Mesendoderm (in vitro differentiated cells): Measurements from ENCODE around the gene WNT3A.

ENCODE experiments used
- DNase-seq: peaks from one replicate; pipeline ENCODE4 v3.0.0; 2013
- H2AK5ac ChIP-seq: 2 replicates; pipeline ENCODE4 v1.6.1; 2013; ENCODE audit warnings: low read length, inconsistent platforms
- H2BK120ac ChIP-seq: 2 replicates; pipeline ENCODE4 v1.6.1; 2013; ENCODE audit warnings: low read depth, mild to moderate bottlenecking, low read length, moderate library complexity, mixed read lengths
- H2BK15ac ChIP-seq: replicated peaks from 2 replicates; pipeline ENCODE4 v1.6.1; 2013; ENCODE audit warnings: low read depth, mild to moderate bottlenecking, moderate library complexity
- H2BK5ac ChIP-seq: 2 replicates; pipeline ENCODE4 v1.6.1; 2013; ENCODE audit warnings: low read length, inconsistent platforms
- H3K18ac ChIP-seq: 2 replicates; pipeline ENCODE4 v1.6.1; 2013; ENCODE audit warnings: mild to moderate bottlenecking, low read length, mixed read lengths
- H3K23ac ChIP-seq: one replicate; pipeline ENCODE4 v1.6.1; 2013; ENCODE audit warnings: low read length
- H3K27ac ChIP-seq: 2 replicates; pipeline ENCODE4 v1.5.1; 2013; ENCODE audit warnings: low read depth, mild to moderate bottlenecking, inconsistent platforms, low read length, moderate library complexity
- H3K27me3 ChIP-seq: 2 replicates; pipeline ENCODE4 v1.6.1; 2013; ENCODE audit warnings: low read length, control low read depth, mild to moderate bottlenecking, inconsistent platforms; ENCODE audit not compliant: insufficient read depth, poor library complexity
- H3K36me3 ChIP-seq: 2 replicates; pipeline ENCODE4 v1.6.1; 2013; ENCODE audit warnings: low read length, inconsistent platforms; ENCODE audit not compliant: control insufficient read depth, insufficient read depth
- H3K4ac ChIP-seq: one replicate; pipeline ENCODE4 v1.6.1; 2013; ENCODE audit warnings: low read depth, mild to moderate bottlenecking, low read length, moderate library complexity
- H3K4me1 ChIP-seq: 2 replicates; pipeline ENCODE4 v1.6.1; 2013; ENCODE audit warnings: low read depth, low read length, inconsistent platforms; ENCODE audit not compliant: control insufficient read depth
- H3K4me2 ChIP-seq: 2 replicates; pipeline ENCODE4 v1.6.1; 2013; ENCODE audit warnings: low read length
- H3K4me3 ChIP-seq: 2 replicates; pipeline ENCODE4 v1.5.1; 2013; ENCODE audit warnings: mild to moderate bottlenecking, low read length
- H3K56ac ChIP-seq: one replicate; pipeline ENCODE4 v1.6.1; 2013; ENCODE audit warnings: low read length
- H3K79me1 ChIP-seq: 2 replicates; pipeline ENCODE4 v1.6.1; 2013; ENCODE audit warnings: low read length, inconsistent platforms
- H3K79me2 ChIP-seq: 2 replicates; pipeline ENCODE4 v1.6.1; 2013; ENCODE audit warnings: mild to moderate bottlenecking, low read length; ENCODE audit not compliant: control insufficient read depth, insufficient read depth
- H3K9ac ChIP-seq: 2 replicates; pipeline ENCODE4 v1.6.1; 2013; ENCODE audit warnings: low read length, inconsistent platforms
- H4K5ac ChIP-seq: one replicate; pipeline ENCODE4 v1.6.1; 2013; ENCODE audit warnings: low read length
- H4K8ac ChIP-seq: one replicate; pipeline ENCODE4 v1.6.1; 2013; ENCODE audit warnings: low read depth, mild to moderate bottlenecking, control low read depth, low read length, moderate library complexity
- WGBS: extraction: QIAGEN DNeasy Blood & Tissue Kit; methylation state at CpG from one replicate; pipeline ENCODE4 v1.1.7; 2013; ENCODE audit warnings: low lambda C conversion rate, missing lambda C conversion rate; ENCODE audit not compliant: insufficient coverage; ENCODE audit errors: extremely low coverage; 5-methylcytosine and 5-hydroxymethylcytosine counted together

Gene WNT3A

DNA sequence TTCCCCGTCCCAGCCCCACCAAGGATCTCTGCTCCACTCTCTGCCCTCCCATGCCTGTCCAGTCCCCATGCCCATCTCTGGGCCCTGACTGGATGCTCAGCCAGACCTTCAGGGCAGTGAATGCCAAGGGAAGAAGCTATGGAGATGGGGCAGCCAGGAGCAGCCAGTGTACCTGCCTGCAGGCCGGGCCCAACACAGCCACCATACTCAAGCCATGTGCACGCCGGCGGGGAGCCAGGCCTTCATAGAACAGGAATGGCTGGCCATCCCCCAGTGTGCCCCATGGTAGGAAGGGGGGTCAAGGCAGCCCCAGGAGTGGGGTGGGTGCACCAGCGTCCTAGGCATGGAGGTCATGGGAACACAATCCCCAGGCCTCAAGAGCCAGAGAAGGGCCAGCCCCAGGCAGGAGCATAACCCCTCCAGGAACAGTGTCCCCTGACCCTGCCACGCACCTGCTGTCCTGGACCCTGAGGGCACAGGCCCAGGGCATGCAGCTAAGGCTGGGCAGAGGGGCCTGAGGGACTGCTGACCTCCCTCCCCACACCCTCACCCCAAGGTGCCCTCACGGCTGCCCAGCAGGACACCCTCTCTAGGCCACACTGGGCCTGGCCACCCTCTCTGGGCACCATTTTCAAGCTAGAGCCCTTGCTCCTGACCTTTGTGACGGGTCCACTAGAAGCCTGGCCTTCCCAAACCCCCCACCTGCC is 55.4 kb downstream of the WNT3A start:
- Histone ChIP-seq H3K18ac (no peak overlapping the region), H3K4ac (no peak overlapping the region), H3K4me2 (no peak overlapping the region), H3K23ac (no peak overlapping the region), H3K9ac (no peak overlapping the region), H3K27ac (no peak overlapping the region), H2BK15ac (no peak overlapping the region), H3K79me2 (no peaks in the 10 kb centered on the region), H3K27me3 (no peaks in the 10 kb centered on the region), H2BK120ac (no peak overlapping the region), H3K36me3 (no peaks in the 10 kb centered on the region), H2BK5ac (no peak overlapping the region), H4K5ac (no peak overlapping the region), H3K4me3 (no peak overlapping the region), H3K4me1 (peaks cover 6% of the 10 kb centered on the region), H2AK5ac (no peak overlapping the region), H4K8ac (no peak overlapping the region), H3K79me1 (no peaks in the 10 kb centered on the region), H3K56ac (no peak overlapping the region)
- DNase-seq: no peak
- WGBS: no CpG with 5 or more reads among the region's 9 CpGs

DNA sequence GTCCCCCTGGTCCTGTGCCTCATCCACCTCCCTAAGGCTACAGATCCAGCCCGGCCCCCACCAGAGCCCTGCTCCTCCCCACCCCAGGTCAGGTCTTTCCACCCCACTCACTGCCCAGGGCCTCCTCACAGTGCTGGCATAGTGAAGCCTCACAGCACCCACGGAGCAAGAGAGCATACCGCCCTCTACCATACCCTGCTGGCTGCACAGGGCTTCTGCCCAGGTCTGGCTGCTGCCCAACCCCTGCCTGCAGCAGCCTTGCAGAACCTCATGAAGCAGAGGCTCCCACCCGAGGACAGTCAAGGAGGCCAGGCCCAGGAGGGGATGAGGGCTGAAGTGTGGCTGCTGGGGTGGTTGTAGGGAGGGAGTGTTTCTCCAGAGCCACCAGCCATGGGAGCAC is 56.0 kb downstream of the WNT3A start:
- no peak overlapping the region for H2BK5ac ChIP-seq
- H3K27me3 ChIP-seq: no peaks in the 10 kb centered on the region
- H3K4me2 ChIP-seq: no peak overlapping the region
- H3K27ac ChIP-seq: no peak overlapping the region
- H3K36me3 ChIP-seq: no peaks in the 10 kb centered on the region
- DNase-seq: no peak
- no peak overlapping the region for H3K4me3 ChIP-seq
- H2AK5ac ChIP-seq: no peak overlapping the region
- no CpG with 5 or more reads among the region's 4 CpGs for WGBS
- no peak overlapping the region for H4K5ac ChIP-seq
- H3K79me1 ChIP-seq: no peaks in the 10 kb centered on the region
- no peak overlapping the region for H3K23ac ChIP-seq
- H3K79me2 ChIP-seq: no peaks in the 10 kb centered on the region
- no peak overlapping the region for H4K8ac ChIP-seq
- H3K4ac ChIP-seq: no peak overlapping the region
- H3K18ac ChIP-seq: no peak overlapping the region
- peaks cover 6% of the 10 kb centered on the region for H3K4me1 ChIP-seq
- H3K9ac ChIP-seq: no peak overlapping the region
- H3K56ac ChIP-seq: no peak overlapping the region
- no peak overlapping the region for H2BK15ac ChIP-seq
- no peak overlapping the region for H2BK120ac ChIP-seq

DNA sequence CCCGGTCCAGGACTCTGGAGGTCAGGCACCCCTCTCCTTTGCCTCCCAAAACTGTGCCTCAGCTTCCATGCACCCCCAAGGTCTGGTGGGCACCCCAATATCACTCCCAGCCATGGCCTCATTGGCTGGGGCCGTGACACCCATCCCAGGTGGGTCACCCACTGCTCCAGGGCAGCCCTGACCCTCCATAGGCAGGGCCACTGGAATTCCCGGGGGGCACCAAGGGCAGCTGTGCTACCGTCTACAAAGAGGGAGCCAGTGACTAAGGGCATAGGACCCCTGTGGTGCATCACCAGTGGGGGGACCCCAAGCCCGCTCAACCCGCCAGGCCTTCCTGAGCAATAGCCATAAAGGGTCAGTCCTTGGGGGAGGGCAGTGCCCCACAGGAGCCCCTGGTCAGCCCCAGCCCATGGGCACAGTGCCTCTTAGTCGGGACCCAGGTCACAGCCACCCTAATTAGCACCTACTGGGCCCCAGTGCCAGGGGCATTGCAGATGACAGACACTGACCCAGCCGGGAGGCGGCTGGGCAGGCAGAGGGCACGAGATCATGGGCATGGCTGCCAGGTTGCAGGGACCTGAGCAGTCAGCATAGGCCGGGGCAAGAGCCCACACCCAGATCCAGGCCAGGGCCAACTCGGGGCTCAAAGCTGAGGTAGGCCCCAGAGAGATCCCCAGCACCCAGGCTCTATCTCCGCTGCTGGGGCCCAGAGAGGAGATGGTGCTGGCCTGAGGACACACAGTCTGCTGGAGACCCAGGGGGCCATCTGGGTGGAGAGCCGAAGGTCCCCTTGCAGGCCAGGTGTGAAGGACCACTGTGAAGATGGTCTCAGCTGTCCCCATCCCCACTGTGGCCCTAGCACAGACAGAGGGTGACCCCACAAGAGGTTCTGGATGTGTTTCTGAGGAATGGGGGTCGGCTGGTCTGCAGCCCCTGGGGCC is 56.7 kb downstream of the WNT3A start:
- Histone ChIP-seq H3K27ac (no peak overlapping the region), H3K4ac (no peak overlapping the region), H3K23ac (no peak overlapping the region), H3K56ac (no peak overlapping the region), H3K4me2 (no peak overlapping the region), H3K4me3 (no peak overlapping the region), H3K36me3 (no peaks in the 10 kb centered on the region), H3K18ac (no peak overlapping the region), H3K79me1 (no peaks in the 10 kb centered on the region), H2AK5ac (no peak overlapping the region), H3K4me1 (peaks cover 6% of the 10 kb centered on the region), H2BK120ac (no peak overlapping the region), H2BK5ac (no peak overlapping the region), H2BK15ac (no peak overlapping the region), H4K8ac (no peak overlapping the region), H3K79me2 (no peaks in the 10 kb centered on the region), H4K5ac (no peak overlapping the region), H3K9ac (no peak overlapping the region), H3K27me3 (no peaks in the 10 kb centered on the region)
- no peak for DNase-seq
- no CpG with 5 or more reads among the region's 15 CpGs for WGBS

DNA sequence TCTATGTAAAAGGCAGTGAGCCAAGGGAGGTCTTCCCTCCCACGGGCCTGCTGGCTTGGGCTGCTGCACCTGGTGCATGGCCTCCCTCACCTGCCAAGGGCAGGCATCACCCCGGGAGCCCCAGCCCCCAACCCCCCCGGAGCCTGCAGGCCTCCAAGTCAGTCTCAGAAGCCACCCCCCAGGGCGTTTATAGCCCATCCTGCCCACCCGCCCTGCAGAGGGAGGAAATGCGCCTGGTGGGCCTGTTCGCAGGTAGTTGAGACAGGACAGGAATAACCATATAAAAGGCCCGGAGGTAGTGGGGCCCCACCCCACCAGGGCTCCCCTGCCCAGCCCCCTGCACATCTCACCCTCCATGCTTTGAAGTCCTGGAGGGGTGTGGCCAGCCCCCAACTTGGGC is 57.5 kb downstream of the WNT3A start:
- Histone ChIP-seq H3K79me2 (no peaks in the 10 kb centered on the region), H3K56ac (no peak overlapping the region), H2BK15ac (no peak overlapping the region), H3K4me2 (no peak overlapping the region), H3K79me1 (no peaks in the 10 kb centered on the region), H3K4me1 (peaks cover 6% of the 10 kb centered on the region), H3K23ac (no peak overlapping the region), H3K27ac (no peak overlapping the region), H2BK5ac (no peak overlapping the region), H3K4ac (no peak overlapping the region), H2BK120ac (no peak overlapping the region), H3K27me3 (peaks cover 3% of the 10 kb centered on the region), H4K5ac (no peak overlapping the region), H3K18ac (no peak overlapping the region), H2AK5ac (no peak overlapping the region), H3K9ac (no peak overlapping the region), H4K8ac (no peak overlapping the region), H3K36me3 (no peaks in the 10 kb centered on the region), H3K4me3 (no peak overlapping the region)
- no peak for DNase-seq
- no CpG with 5 or more reads among the region's 8 CpGs for WGBS

DNA sequence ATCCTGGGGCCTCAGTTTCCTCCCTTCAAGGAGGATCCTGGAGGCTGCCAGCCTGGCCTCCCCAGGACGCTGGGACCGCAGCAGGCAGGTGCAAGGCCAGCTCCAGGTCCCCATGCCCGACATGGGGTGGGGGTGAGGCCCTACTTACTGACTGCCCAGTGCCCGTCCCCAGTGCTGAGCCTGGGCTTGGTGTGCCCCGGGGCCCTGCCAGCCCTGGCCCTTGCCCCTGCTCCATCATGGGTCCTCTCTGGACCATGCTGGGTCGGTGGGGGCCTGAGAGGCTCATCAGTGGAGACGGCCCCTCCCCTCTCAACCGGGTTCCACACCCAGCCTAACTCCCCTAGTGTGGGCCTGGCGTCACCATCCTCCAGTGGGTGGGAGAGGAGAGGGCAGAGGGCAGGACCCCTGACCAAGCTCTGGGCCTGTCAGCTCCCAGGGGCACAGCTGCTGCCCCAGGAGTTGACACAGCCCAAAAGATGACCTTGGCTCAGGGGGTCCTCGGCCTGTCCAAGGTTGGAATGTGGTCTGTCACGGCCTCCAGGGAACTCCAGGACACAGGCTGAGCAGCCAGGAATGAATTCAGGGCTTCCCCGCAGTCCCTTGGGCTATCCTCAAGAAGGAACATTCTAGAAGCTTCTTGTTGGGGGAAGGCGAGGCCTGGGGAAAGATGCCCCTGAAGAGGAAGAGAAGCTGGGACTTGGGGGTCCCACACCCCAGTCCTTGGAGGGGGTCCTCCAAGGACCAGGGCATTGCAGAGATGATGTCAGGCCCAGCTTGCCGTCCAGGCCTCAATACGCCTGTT is 58.1 kb downstream of the WNT3A start:
- no peak overlapping the region for H3K4me2 ChIP-seq
- H3K36me3 ChIP-seq: no peaks in the 10 kb centered on the region
- no peak overlapping the region for H2AK5ac ChIP-seq
- no peaks in the 10 kb centered on the region for H3K79me2 ChIP-seq
- no peak overlapping the region for H2BK5ac ChIP-seq
- peak overlapping the region; percentile 34 for H3K56ac ChIP-seq
- no peak overlapping the region for H3K4ac ChIP-seq
- no peak overlapping the region for H4K8ac ChIP-seq
- H3K23ac ChIP-seq: no peak overlapping the region
- H2BK15ac ChIP-seq: no peak overlapping the region
- H2BK120ac ChIP-seq: no peak overlapping the region
- H3K27ac ChIP-seq: no peak overlapping the region
- no peaks in the 10 kb centered on the region for H3K79me1 ChIP-seq
- H3K27me3 ChIP-seq: peaks cover 5% of the 10 kb centered on the region
- no peak overlapping the region for H3K4me3 ChIP-seq
- H3K18ac ChIP-seq: no peak overlapping the region
- H4K5ac ChIP-seq: no peak overlapping the region
- no peak for DNase-seq
- H3K9ac ChIP-seq: no peak overlapping the region
- peaks cover 6% of the 10 kb centered on the region for H3K4me1 ChIP-seq
- WGBS: no CpG with 5 or more reads among the region's 15 CpGs
